Nephron (organoid): ENCODE measurements around the gene NCOA6.
"Not testable (repeated sequence)": the region's sequence is repeated elsewhere in the genome, so short reads cannot be mapped to it uniquely, and the experiment has no call there.

ENCODE experiments used
- H3K27ac Mint-ChIP-seq, 3 experiments: 2 replicates each; pipeline ENCODE4 v1.8.0; 2020; ENCODE audit warnings: mixed read lengths in 3 of 3, mild to moderate bottlenecking in 2 of 3, moderate library complexity in 1 of 3
- H3K27me3 Mint-ChIP-seq: 2 replicates; pipeline ENCODE4 v1.8.0; 2021; ENCODE audit warnings: low read depth, mild to moderate bottlenecking, moderate library complexity, mixed read lengths
- H3K36me3 Mint-ChIP-seq: 2 replicates; pipeline ENCODE4 v1.8.0; 2020; ENCODE audit warnings: low read depth, mixed read lengths
- H3K4me1 Mint-ChIP-seq: 2 replicates; pipeline ENCODE4 v1.8.0; 2020; ENCODE audit warnings: mixed read lengths
- H3K4me3 Mint-ChIP-seq, 3 experiments: 2 replicates each; pipeline ENCODE4 v1.8.0; 2020; ENCODE audit warnings: mild to moderate bottlenecking in 3 of 3, mixed read lengths in 3 of 3, moderate library complexity in 2 of 3
- H3K9me3 Mint-ChIP-seq: 2 replicates; pipeline ENCODE4 v1.8.0; 2020; ENCODE audit warnings: mixed read lengths
- TF ChIP-seq, protein P1 (sequence below), 3 experiments: fragments of 200-600 bp; sonication (generic); IDR thresholded peaks; one replicate each; pipeline ENCODE4 v1.5.0; 2021; ENCODE audit warnings: antibody characterized with exemption in 3 of 3; ENCODE audit not compliant: unreplicated experiment in 3 of 3

NCOA6 gene

GRCh38 chr20:34720266-34720665 is 105.2 kb downstream of the NCOA6 start:
- H3K4me1 Mint-ChIP-seq: no peaks in the 10 kb centered on the region
- no peaks in the 10 kb centered on the region for H3K9me3 Mint-ChIP-seq
- no peaks in the 10 kb centered on the region for H3K27me3 Mint-ChIP-seq

GRCh38 chr20:34719242-34720017 is 106.0 kb downstream of the NCOA6 start:
- H3K9me3 Mint-ChIP-seq: not testable (repeated sequence)

More at GRCh38 chr20:34720266-34720665, 105.2 kb downstream of the NCOA6 start:
- TF ChIP-seq, protein P1, sequence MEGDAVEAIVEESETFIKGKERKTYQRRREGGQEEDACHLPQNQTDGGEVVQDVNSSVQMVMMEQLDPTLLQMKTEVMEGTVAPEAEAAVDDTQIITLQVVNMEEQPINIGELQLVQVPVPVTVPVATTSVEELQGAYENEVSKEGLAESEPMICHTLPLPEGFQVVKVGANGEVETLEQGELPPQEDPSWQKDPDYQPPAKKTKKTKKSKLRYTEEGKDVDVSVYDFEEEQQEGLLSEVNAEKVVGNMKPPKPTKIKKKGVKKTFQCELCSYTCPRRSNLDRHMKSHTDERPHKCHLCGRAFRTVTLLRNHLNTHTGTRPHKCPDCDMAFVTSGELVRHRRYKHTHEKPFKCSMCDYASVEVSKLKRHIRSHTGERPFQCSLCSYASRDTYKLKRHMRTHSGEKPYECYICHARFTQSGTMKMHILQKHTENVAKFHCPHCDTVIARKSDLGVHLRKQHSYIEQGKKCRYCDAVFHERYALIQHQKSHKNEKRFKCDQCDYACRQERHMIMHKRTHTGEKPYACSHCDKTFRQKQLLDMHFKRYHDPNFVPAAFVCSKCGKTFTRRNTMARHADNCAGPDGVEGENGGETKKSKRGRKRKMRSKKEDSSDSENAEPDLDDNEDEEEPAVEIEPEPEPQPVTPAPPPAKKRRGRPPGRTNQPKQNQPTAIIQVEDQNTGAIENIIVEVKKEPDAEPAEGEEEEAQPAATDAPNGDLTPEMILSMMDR (IDR thresholded peaks at IDR 0.05; ENCODE audit: unreplicated experiment in 3 of 3): no peak
- Mint-ChIP-seq H3K4me3 (no peak overlapping the region), H3K36me3 (peaks cover 46% of the 10 kb centered on the region), H3K27ac (no peak overlapping the region)

GRCh38 chr20:34717230-34718095 is 108.0 kb downstream of the NCOA6 start:
- H3K4me3 Mint-ChIP-seq: no peak overlapping the region
- H3K9me3 Mint-ChIP-seq: no peaks in the 10 kb centered on the region
- no peaks in the 10 kb centered on the region for H3K27me3 Mint-ChIP-seq
- TF ChIP-seq, protein P1 (IDR thresholded peaks at IDR 0.05; ENCODE audit: unreplicated experiment in 3 of 3): no peak
- peaks cover 10% of the 10 kb centered on the region for H3K4me1 Mint-ChIP-seq
- peak overlapping the region in 1 of 3 experiments; percentile 63 for H3K27ac Mint-ChIP-seq
- peaks cover 51% of the 10 kb centered on the region for H3K36me3 Mint-ChIP-seq

More at GRCh38 chr20:34719242-34720017, 106.0 kb downstream of the NCOA6 start:
- H3K4me1 Mint-ChIP-seq, H3K4me3 Mint-ChIP-seq, H3K27me3 Mint-ChIP-seq, H3K27ac Mint-ChIP-seq: not testable (repeated sequence)
- peaks cover 51% of the 10 kb centered on the region for H3K36me3 Mint-ChIP-seq

DNA sequence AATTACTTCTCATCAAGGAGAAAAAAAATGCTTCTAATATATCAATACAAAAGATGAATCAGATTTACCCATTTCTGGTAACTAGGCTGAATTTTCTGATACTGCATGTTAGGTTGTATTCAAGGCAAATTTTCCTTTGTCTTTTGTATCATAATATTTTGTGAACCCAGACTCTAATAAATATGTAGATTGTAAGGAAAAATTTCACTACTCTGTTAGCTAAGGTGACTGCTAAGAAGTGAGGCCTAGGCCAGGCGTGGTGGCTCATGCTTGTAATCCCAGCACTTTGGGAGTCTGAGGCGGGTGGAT is 108.6 kb downstream of the NCOA6 start:
- H3K27ac Mint-ChIP-seq: no peak overlapping the region
- no peak overlapping the region for H3K4me3 Mint-ChIP-seq
- peaks cover 56% of the 10 kb centered on the region for H3K36me3 Mint-ChIP-seq
- no peaks in the 10 kb centered on the region for H3K27me3 Mint-ChIP-seq
- TF ChIP-seq, protein P1 (IDR thresholded peaks at IDR 0.05; ENCODE audit: unreplicated experiment in 3 of 3): no peak
- H3K9me3 Mint-ChIP-seq: no peaks in the 10 kb centered on the region
- H3K4me1 Mint-ChIP-seq: peaks cover 10% of the 10 kb centered on the region

GRCh38 chr20:34715384-34715783 is 110.1 kb downstream of the NCOA6 start:
- Mint-ChIP-seq H3K27ac (no peak overlapping the region), H3K9me3 (no peaks in the 10 kb centered on the region), H3K36me3 (peaks cover 45% of the 10 kb centered on the region), H3K27me3 (peaks cover 2% of the 10 kb centered on the region), H3K4me1 (peaks cover 10% of the 10 kb centered on the region), H3K4me3 (no peak overlapping the region)
- TF ChIP-seq, protein P1 (IDR thresholded peaks at IDR 0.05; ENCODE audit: unreplicated experiment in 3 of 3): no peak

DNA sequence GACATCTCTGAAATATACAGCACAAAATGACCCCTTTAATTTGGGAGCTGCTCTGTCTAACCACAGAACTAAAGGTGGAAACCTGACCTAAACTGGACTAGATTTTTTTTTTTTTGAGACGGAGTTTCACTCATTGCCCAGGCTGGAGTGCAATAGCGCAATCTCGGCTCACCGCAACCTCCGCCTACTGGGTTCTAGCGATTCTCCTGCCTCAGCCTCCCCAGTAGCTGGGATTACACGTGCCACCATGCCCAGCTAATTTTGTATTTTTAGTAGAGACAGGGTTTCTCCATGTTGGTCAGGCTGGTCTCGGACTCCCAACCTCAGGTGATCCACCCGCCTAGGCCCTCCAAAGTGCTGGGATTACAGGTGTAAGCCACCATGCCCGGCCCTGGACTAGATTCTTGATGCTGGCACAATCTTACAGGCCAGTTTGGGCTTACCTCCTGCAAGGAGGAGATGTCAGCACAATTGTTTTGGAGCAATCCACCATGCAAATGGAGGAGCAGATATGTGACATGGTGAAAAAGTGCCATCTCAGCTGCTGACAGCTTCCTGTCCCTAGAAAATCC is 111.4 kb downstream of the NCOA6 start:
- not testable (repeated sequence) for H3K4me1 Mint-ChIP-seq, H3K9me3 Mint-ChIP-seq, H3K27me3 Mint-ChIP-seq, H3K4me3 Mint-ChIP-seq
- H3K27ac Mint-ChIP-seq: peak overlapping the region in 1 of 3 experiments; percentile 34
- peaks cover 41% of the 10 kb centered on the region for H3K36me3 Mint-ChIP-seq
